Right renal pelvis (tissue), 4 donors: ENCODE results near the gene WDR72. TPM values are rescaled to one million over a fixed set of nuclear protein-coding genes. Genes with fewer than 3 reads are reported as not detected.
"Not testable (repeated sequence)": the region's sequence is repeated elsewhere in the genome, so short reads cannot be mapped to it uniquely, and the experiment has no call there.

Experiments used
- DNase-seq, 4 donors: peaks; one replicate each; pipeline ENCODE4 v3.0.0-alpha.2; 2013; ENCODE audit warnings: low read depth in 4 of 4, low spot score in 3 of 4, missing footprints in 1 of 4
- polyA plus RNA-seq, 4 donors: library from polyadenylated mRNA; unstranded; fragments of 120-200 nt; gene quantifications; one replicate each; pipeline ENCODE4 v1.2.1, GENCODE V29; 2013; ENCODE audit not compliant: insufficient read length in 4 of 4

WDR72 gene
- polyA plus RNA-seq, 4 donors: 62.4 to 82.8 (median 74.3) TPM

DNA sequence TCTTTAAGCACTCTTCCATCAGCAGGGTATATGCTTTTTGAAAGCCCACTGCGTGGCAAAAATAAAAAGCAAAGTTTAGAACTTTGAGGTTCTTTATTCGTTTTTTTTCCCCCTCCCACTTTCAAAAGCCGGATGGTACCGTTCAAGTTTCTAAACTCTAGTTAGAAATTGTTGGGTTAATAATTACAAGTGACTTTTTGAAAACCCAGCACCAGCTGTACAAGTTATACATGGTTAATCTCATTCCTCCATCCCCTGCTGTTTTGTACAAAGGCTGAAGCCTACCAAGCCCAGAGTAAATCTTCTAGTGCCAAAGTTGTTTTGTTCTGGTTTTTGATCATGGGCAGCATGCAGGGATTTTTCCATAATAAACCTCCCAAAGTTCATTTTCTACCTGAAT, 48.6 kb downstream of the WDR72 start:
- peak in 3 of 4 donors; percentile 18 to 33 (median 28) for DNase-seq

DNA sequence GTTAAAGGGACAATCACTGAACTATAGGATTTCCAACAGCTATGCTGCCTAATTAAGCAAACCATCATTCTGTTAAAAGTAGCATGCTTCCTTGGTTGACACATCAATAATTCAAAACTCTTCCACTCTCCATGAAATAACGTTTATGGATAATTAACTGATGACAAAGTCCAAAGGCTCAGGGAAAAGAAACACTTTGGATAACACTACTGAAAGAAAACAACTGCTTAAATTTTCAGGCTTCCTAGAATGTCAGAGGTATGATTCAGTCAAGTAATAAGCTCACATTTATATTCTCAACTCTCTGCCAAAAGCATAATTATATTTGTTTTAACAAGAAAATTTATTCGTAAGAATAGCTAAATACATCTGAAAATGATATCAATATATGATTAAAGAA, 49.6 kb downstream of the WDR72 start:
- no peak for DNase-seq

DNA sequence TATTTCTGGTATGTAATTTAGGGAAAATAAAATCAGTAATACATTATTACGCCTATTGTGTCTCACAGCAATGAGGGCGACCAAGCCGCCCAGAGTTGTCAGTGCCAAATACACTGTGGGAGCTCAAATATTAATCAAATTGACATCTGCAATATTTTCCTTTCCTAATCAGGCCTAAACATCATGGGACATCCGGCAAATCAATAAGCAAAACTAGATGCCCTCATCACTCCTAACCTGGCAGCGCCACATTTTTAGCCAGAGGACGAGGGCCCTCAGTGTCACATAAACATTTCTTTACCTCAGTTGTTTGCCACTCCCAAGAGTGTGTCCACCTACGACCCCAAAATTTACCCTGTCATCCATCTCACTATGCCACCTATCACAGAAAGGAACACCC, 64.1 kb downstream of the WDR72 start:
- no peak for DNase-seq

DNA sequence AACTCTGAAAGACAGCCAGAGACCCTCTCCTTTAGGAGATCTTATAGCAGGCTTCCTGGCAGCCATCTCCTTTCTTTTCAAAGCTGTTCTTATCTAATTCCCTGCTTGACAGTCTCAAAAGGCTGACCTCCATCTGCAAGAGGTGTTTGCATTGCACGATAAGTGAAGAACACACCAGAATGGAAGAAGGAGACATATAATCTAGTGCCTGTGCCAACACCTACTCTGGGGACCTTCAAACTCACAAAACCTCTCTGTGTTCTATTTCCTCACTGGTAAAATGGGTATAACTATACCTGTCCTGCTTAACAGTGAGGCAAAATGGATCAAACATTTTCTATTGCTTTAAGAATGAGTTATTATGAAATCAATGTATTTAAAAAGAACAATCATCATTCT, 65.0 kb downstream of the WDR72 start:
- DNase-seq: no peak

DNA sequence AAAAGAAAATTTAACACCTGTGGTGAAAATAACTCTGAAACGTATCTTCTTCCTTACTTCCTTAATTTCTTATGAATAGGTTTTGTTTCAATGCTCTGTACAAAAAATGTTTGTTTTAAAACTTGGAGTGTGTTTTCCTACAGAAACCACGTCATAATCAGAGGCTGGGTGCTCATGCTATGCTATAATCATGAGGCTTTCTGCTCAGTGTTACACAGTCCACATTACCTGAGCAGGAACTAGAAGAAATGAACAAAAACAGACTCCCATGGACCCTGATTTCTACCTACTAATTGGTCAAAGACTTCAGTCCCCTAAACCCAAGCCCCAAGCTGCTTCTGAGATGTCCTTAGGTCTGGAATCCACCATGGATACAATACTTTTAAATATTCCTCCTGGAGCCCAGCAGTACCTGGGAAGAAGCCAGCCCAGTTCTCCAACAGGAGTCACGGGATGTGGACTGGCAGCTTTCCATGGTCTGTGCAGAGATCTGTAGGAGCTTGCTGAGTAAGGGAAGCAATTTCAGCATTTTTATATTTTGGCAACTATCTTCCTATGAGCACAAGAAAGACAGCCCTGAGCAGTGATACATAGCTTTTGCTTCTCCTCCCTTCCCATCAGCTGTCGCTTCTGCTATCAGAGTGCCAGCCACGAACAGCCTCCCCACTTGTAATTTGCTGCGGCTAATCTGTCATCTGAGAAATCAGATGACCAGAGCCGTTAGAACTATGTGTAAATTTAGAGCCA, 65.6 kb downstream of the WDR72 start:
- no peak for DNase-seq

DNA sequence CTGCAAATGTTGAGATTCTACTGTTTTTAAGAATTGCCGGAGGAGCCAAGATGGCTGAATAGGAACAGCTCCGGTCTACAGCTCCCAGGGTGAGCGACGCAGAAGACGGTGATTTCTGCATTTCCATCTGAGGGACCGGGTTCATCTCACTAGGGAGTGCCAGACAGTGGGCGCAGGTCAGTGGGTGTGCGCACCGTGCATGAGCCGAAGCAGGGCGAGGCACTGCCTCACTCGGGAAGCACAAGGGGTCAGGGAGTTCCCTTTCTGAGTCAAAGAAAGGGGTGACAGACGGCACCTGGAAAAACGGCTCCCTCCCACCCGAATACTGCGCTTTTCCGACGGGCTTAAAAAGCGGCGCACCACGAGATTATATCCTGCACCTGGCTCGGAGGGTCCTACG, 75.3 kb downstream of the WDR72 start:
- DNase-seq: not testable (repeated sequence)

DNA sequence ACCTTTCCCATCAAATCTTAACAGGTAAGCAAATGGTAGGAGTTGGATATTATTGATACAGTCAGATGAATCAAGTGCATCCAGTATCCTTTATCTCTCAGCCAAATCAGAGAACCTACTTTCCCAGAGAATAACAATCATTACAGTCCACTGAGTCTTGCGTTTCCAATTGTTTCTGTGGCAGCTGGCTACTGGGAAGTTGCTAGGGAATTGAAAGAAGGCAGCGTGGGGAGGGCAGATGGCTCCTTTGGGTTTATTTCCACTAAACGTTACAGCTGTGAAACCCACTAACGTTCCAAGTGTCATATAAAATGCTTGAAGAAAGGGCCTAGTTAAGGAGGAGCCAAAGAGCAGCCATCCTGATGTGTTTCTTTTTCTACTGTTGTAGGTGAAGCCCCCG, 78.4 kb downstream of the WDR72 start:
- no peak for DNase-seq

DNA sequence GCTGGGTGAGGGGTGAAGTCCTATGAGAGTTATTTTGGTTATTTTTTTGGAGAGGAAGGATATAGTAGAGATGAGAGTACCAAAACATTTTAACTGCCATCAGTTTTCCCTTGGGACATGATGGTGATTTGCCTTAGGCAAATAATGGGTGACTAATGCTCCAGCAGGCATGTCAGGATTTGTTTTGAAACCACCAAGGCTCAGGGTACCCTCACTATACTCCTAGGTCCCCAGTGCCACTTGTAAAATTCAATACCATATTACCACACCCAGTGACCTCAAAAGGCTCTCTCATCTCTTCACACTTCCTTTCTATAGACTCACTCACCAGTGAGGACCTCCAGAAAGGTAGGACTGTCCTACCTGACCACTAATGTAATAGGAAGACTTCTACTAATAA, 83.6 kb downstream of the WDR72 start:
- no peak for DNase-seq

DNA sequence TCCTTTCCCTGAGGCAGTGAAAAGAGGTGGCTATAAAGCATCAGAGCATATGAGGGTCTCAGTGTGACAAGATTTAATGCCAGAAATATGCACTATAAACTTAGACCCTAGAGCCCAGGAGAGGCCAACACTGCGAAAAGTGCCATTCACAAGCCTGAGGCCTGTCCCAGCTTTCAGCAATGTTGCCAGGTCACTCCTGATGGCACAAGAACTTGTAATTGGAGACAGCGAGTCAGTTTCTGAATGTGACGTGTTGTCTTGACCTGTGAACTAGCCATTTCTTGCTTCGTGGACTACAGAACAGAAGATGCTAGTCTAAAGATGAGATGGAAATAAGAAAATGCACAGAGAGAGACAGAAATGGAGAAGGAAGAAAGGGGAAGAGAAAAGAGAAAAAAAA, 87.9 kb downstream of the WDR72 start:
- DNase-seq: no peak

DNA sequence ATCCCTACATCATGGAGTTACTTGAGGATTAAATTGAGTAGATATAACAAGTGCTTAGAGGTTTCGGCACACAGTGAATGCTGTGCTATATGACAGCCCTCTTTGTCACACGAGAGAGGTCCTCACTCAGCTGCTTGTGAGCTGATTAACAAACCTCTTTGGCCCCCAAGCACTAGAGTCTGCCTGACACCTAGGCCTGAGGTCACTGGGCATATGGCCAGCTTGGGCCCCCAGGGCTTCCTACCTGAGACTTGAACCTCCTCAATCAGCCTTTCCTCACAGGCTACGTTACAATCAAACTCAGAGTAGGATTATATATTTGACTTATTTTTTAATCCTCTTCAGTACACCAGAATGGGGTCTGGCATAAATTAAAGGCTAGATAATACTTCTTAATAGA, 88.8 kb downstream of the WDR72 start:
- no peak for DNase-seq

DNA sequence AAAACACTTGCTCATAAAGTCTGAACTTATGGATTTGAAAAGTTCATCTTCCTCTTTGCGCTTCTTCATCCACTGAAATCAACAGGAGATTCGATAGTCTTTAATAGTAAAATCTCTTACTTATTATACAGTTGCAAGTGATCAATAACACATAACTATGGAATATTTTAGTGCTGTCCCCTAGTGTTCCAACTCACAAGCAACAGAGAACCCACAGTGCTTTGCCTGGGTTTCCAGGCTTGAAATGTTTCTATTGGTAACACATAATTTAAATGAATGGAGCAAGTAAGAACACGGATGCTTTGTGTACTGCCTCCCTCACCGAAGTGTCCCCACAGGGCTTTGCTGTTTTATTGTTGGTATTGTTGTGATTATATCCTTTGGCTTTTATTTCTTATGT, 93.5 kb downstream of the WDR72 start:
- no peak for DNase-seq

DNA sequence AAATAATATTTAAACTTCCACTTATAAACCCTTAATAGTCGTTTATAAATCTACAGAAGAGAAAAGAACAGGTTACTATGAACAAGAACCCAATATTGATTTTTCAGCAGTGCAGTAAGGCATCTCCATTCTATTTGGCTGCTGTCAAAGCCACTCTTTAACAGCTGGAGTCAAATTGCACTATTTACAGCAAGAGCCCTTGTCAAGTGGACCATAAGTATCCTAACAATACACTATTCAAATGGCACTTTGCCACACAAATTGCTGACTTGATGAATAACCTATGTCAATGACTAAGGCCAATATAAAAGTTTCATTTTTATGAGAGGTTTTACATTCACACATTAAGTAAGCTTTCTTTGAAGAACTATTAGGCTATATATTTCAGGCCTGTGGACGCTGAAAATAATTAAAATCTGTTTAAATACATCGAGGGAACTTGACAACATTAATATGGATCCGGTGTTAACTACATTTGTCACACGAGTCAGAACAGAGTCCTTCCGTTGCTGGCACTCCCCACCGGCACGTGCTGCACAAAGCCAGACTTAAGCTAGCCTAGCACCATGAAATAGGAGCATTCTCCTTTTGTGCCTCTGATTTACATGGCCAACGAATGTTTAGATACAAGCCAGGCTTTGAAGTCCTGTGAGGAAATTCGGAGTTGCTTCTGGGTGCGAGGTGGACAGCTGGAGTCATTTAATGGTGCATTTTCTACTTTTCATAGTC, 100.5 kb downstream of the WDR72 start:
- no peak for DNase-seq

DNA sequence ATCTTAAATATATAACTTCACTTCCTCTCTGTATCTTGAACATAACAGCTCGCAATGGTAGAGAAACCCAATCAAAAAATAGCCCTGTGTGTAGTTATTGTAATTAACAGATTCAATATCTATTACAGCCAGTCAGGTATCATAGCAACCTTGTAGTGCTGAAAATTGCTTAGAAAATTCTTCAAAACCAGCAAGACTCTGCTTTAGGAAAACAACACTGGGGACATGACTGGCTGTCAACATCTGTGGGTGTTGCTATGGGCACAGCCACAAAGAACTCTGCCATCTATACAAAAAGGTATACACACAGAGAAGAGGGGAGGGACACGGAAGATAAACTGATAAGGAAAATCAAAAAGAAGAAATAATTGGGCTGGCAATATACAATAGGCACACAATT, 101.2 kb downstream of the WDR72 start:
- no peak for DNase-seq

DNA sequence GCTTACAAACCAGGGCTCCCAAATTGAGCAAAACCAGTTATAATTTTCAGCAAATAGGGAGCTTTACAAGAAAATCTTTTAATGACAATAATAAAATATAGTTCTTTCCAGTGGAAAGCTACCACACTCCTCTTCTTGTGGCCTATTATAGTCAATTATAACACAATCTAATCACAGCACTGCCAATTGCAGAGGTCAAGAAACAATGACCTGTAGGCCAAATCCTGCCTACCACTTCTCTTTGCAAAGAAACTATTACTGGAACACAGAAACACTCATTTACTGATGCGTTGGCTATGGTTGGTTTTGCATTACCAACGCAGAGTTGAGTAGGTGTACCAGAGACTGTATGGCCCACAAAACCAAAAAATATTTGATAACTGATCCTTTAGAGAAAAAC, 110.5 kb downstream of the WDR72 start:
- DNase-seq: no peak

DNA sequence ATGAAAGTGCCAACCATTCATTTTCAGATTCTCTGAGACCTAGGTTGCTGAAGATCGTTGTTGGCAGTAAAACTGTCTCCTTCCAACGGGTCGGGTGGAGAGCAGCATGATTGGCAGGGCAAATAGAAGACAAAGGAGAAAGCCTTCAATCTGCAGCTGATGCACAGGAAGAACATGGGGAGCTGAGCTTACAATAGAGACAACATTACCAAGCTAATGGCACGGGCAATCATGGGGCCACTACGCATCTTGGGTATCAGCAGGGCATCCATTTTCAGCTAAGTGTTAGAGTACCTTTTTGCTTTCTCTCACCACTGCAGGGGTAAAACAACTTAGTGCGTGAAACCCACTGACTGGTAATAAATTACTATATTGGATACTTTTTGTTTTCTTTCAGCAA, 114.8 kb downstream of the WDR72 start:
- no peak for DNase-seq

DNA sequence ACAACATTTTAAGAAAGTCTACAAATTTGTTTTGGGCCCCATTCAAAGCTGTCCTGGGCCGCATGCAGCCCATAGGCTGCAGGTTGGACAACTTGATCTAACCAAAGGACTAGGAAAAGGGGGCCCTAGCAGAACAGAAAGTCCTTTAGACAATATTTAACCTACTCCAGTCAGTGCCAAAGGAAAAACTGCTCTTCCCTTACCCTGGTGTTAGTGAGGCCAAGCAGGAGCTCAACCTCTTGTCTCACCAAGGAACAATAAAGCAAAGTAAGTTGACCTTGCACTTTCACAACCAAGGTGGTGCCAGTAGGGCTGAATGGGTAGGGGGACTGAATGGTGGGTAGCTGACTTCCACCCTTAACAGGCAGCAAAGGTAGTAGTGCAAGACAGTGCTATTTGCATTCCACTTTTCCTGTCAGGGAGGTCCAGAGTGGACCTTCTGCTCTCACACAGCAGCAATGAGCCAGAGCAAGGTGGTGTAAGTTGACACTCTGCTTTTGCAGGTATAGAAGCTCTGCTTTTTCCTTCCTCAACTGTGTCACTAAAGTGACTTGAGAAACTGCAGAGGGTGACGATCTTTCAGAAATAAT, 124.9 kb downstream of the WDR72 start:
- DNase-seq: no peak

DNA sequence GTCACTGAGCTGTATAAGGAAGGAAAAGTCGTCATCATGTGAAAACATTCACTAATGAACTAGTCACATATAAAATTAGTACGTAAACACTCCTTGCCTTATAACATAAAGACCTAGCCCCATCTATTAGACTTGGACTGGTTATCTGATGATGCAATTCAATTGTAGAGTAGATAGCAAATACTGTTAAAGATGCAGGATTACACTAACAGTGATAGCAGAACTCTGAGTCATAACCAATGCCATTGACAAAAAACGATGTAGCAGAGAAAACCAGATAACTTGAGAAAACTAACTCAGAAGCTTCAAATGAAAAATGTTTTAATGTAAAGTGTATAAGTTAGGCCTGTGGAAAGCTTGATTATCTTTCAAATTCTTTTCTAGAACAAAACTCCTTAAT, 132.2 kb downstream of the WDR72 start:
- no peak for DNase-seq

DNA sequence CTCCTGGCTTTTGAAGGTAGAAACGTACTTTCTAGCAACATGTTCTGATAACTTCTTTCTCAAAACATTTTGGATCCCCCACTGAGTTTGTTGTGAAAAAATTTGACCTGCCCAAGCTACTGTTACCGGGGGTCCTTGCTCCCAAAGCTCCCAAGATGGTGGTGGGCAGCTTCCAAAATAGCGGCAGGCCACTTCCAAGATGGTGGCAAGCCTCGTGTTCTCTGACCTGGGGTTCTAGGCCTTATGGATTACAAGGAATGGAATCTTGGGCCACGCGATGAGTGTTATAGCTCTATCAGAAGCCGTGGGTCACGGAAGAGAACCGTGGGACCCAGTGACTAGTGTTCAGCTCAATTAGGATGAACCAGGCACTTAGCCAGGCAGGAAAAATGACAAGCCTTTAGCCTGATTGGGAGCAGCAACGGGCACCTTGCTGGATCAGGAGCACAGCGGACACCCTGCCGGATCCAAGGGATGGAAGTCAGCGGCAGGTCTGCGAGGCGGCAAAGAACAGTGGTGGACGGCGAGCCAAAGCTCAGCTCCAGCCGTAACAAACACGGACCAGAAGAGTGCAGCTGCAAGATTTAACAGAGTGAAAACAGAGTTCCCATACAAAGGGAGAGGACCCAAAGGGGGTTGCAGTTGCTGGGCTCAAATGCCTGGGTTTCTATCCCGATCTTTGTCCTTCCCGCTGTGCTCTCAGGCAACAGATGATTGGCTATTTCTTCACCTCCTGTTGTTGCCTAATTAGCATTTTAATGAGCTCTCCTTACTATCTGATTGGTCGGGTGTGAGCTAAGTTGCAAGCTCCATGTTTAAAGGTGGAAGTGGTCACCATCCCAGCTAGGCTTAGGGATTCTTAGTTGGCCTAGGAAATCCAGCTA, 133.3 kb downstream of the WDR72 start:
- no peak for DNase-seq

DNA sequence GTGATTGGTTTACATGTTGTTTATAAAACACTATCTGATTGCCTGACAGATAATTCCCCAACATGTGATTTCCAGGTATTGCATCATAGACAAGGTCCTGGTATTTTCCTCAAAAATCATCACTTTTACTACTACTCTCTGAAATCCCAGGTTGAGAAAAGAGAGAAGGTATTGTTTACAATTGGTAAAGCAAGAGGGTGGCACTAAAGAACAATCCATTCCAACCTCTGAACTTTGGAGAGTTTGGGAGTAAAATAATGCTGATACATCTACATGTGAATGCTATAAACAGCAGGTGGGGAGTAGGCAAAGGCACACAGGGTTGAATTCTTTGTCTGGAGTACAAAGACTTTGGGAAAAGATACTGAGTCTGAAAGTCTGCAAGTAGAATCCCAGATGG, 134.2 kb downstream of the WDR72 start:
- DNase-seq: no peak

DNA sequence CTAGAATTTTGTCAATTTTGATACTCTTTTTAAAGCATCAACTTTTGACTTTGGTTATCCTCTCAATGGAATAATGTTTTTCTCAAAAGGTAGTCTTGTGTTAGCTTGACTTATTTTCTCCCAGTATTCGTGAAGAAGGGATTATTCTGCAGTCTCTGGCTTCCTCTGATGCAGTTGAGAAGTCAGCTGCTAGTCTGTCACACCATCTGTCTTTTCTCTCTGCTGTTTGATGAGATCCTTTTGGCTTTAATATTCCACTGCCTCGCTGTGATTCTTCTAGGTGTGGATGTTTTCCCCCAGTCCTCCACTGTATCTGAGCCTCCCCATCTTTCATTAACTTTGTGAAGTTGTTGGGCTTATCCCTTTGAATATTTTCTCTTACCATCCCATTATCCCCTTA, 141.0 kb downstream of the WDR72 start:
- no peak for DNase-seq
